IPS DF 4.7 (cell line): ENCODE measurements around the gene MAK.
"Not testable (repeated sequence)": the region's sequence is repeated elsewhere in the genome, so short reads cannot be mapped to it uniquely, and the experiment has no call there.

Experiments
- DNase-seq: peaks from one replicate; pipeline ENCODE4 v3.0.0-alpha.2; 2013; ENCODE audit warnings: low spot score; ENCODE audit errors: extremely low read depth

MAK gene

GRCh38 chr6:10779076-10779475 is 59.3 kb downstream of the MAK start:
- no peak for DNase-seq

GRCh38 chr6:10778230-10778629 is 60.1 kb downstream of the MAK start:
- no peak for DNase-seq

- DNase-seq = no peak
These were observed 66.9 kb downstream of the MAK start for GRCh38 chr6:10771371-10771894.

GRCh38 chr6:10769419-10769818 is 68.9 kb downstream of the MAK start:
- no peak for DNase-seq

GRCh38 chr6:10763006-10763405 is 75.3 kb downstream of the MAK start:
- DNase-seq = no peak

GRCh38 chr6:10759884-10760329 is 78.4 kb downstream of the MAK start:
- no peak for DNase-seq

GRCh38 chr6:10759312-10759839 is 79.0 kb downstream of the MAK start:
- DNase-seq = peak; percentile 38

GRCh38 chr6:10756085-10756484 is 82.3 kb downstream of the MAK start:
- no peak for DNase-seq

GRCh38 chr6:10751757-10752156 is 86.6 kb downstream of the MAK start:
- DNase-seq = not testable (repeated sequence)

- not testable (repeated sequence) for DNase-seq
These were observed 87.8 kb downstream of the MAK start for GRCh38 chr6:10750568-10750967.

GRCh38 chr6:10749734-10750133 is 88.6 kb downstream of the MAK start:
- no peak for DNase-seq

GRCh38 chr6:10747251-10747972 is 90.9 kb downstream of the MAK start, which contains the start of gene TMEM14B:
Gene TMEM14B, plus strand, starts transcription at chr6:10747805. Its CDS starts 1,441 bp downstream, at chr6:10749246.
- DNase-seq = peak; percentile 81

GRCh38 chr6:10746915-10747250 is 91.5 kb downstream of the MAK start:
- DNase-seq = no peak

- DNase-seq = no peak
These were observed 93.2 kb downstream of the MAK start for GRCh38 chr6:10745116-10745515.

GRCh38 chr6:10743515-10743914 is 94.8 kb downstream of the MAK start:
- DNase-seq = no peak

- DNase-seq = no peak
These were observed 96.1 kb downstream of the MAK start for GRCh38 chr6:10742251-10742650.

- not testable (repeated sequence) for DNase-seq
These were observed 96.7 kb downstream of the MAK start for GRCh38 chr6:10741643-10742042.

GRCh38 chr6:10740061-10740460 is 98.3 kb downstream of the MAK start:
- no peak for DNase-seq

- DNase-seq = no peak
These were observed 101.6 kb downstream of the MAK start for GRCh38 chr6:10736731-10737130.

- DNase-seq = no peak
These were observed 104.5 kb downstream of the MAK start for GRCh38 chr6:10733863-10734262.

GRCh38 chr6:10733151-10733715 is 105.1 kb downstream of the MAK start:
- no peak for DNase-seq

- no peak for DNase-seq
These were observed 108.1 kb downstream of the MAK start for GRCh38 chr6:10730254-10730653.

GRCh38 chr6:10725716-10726115 is 112.6 kb downstream of the MAK start:
- DNase-seq = no peak
